Tibial artery (tissue), 4 donors: Measurements from ENCODE around the gene LDLRAD3.

Source experiments
- DNase-seq, 2 donors: peaks; one replicate each; pipeline ENCODE4 v3.0.0-alpha.2; 2019
- H3K27ac ChIP-seq, 2 donors: fragments of 200-600 bp; sonication (generic) in 1 of 2; 1 replicate in 1 of 2; 2 replicates in 1 of 2; pipeline ENCODE4 v1.5.1; 2018 to 2019; ENCODE audit warnings: mild to moderate bottlenecking in 1 of 2
- H3K27me3 ChIP-seq, 2 donors: fragments of 200-600 bp; sonication (generic) in 1 of 2; one replicate each; pipeline versions ENCODE4 v1.5.1 to v1.6.0; 2016 to 2019
- H3K36me3 ChIP-seq, 3 donors: fragments of 200-600 bp; sonication (generic) in 2 of 3; one replicate each; pipeline ENCODE4 v1.5.1; 2016 to 2019; ENCODE audit warnings: mild to moderate bottlenecking in 2 of 3
- H3K4me1 ChIP-seq, 4 donors: fragments of 200-600 bp; sonication (generic) in 2 of 4; 1 replicate in 3 of 4; 2 replicates in 1 of 4; pipeline ENCODE4 v1.5.1; 2016 to 2019
- H3K4me3 ChIP-seq, 2 donors: fragments of 200-600 bp; sonication (generic) in 1 of 2; 1 replicate in 1 of 2; 2 replicates in 1 of 2; pipeline ENCODE4 v1.5.1; 2018 to 2019; ENCODE audit warnings: mild to moderate bottlenecking in 2 of 2
- H3K9me3 ChIP-seq, 3 donors: fragments of 200-600 bp; sonication (generic) in 1 of 3; one replicate each; pipeline ENCODE4 v1.5.1; 2016 to 2019
- intact Hi-C: fragments of 100-400 bp; cut with DNase I; formaldehyde crosslinking; loops from one replicate; pipeline ENCODE4 v1.15.0; 2023; ENCODE audit warnings: low total_unique reads
- TF ChIP-seq, protein P1 (sequence below), 2 experiments: fragments of 200-600 bp in 1 of 2; fragments of 450-650 bp in 1 of 2; IDR thresholded peaks; one replicate each; pipeline ENCODE4 v1.5.1; 2017 to 2019; ENCODE audit warnings: antibody characterized with exemption in 2 of 2, mild to moderate bottlenecking in 1 of 2, moderate library complexity in 1 of 2

The LDLRAD3 gene

DNA sequence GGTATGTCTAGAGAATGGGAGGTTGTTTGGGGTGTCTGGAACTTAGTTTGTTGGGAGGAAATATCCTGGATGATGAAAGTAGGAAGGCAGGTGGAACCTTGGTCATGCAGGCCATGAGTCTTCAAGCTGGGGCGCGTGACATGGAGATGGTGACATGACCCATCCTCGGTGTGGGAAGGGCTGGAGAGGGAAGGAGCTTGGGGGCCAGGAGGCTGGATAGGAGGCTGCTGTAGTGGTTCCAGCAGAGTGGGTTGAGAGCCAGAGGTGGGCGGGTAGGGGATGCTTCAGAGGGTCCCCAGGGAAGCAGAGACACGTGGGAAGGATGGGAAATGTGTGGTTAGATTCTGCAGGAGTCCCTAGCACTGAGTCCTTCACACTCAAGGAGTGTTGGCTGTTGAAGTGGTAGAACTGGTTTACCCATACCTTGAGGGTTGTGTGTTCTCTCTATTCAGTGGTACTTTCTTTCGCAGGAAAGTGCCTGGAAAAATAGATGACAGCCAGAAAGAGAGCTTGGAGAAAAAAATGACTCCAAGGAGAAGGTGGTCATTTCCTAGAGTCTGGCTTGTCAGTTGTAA, 56.8 kb downstream of the LDLRAD3 start:
- DNase-seq = no peak
- Histone ChIP-seq H3K4me3 (no peak overlapping the region), H3K27ac (no peak overlapping the region), H3K9me3 (no peaks in the 10 kb centered on the region), H3K36me3 (no peaks in the 10 kb centered on the region), H3K27me3 (no peaks in the 10 kb centered on the region), H3K4me1 (no peaks in the 10 kb centered on the region)
- intact Hi-C loops = no loop called here
- TF ChIP-seq, protein P1, sequence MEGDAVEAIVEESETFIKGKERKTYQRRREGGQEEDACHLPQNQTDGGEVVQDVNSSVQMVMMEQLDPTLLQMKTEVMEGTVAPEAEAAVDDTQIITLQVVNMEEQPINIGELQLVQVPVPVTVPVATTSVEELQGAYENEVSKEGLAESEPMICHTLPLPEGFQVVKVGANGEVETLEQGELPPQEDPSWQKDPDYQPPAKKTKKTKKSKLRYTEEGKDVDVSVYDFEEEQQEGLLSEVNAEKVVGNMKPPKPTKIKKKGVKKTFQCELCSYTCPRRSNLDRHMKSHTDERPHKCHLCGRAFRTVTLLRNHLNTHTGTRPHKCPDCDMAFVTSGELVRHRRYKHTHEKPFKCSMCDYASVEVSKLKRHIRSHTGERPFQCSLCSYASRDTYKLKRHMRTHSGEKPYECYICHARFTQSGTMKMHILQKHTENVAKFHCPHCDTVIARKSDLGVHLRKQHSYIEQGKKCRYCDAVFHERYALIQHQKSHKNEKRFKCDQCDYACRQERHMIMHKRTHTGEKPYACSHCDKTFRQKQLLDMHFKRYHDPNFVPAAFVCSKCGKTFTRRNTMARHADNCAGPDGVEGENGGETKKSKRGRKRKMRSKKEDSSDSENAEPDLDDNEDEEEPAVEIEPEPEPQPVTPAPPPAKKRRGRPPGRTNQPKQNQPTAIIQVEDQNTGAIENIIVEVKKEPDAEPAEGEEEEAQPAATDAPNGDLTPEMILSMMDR (IDR thresholded peaks at IDR 0.05) = no peak

DNA sequence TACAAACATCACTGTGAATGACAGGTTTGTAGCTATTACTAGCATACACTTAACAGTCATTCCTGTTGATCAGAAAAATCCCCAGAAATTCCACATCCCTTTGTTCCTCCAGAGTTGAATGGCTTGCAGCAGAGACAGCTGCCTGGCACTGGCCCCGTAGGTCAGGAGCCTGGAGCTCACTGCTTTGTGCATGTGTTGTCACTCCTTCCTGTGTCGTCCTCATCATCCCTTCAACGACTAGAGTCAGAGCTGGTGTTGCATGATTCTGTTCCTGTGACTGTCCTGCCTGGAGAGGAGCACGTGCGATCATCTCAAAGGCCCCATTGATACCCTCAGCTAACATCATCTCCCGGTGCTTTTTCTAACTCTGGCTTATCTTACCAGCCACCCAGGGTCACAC, 58.3 kb downstream of the LDLRAD3 start:
- H3K9me3 ChIP-seq = no peaks in the 10 kb centered on the region
- H3K27me3 ChIP-seq = no peaks in the 10 kb centered on the region
- intact Hi-C loops = no loop called here
- H3K36me3 ChIP-seq = no peaks in the 10 kb centered on the region
- peaks cover 0 to under 1% (median 0%) of the 10 kb centered on the region in 4 donors for H3K4me1 ChIP-seq
- TF ChIP-seq, protein P1 (IDR thresholded peaks at IDR 0.05) = no peak
- no peak overlapping the region for H3K4me3 ChIP-seq
- DNase-seq = no peak
- H3K27ac ChIP-seq = no peak overlapping the region

DNA sequence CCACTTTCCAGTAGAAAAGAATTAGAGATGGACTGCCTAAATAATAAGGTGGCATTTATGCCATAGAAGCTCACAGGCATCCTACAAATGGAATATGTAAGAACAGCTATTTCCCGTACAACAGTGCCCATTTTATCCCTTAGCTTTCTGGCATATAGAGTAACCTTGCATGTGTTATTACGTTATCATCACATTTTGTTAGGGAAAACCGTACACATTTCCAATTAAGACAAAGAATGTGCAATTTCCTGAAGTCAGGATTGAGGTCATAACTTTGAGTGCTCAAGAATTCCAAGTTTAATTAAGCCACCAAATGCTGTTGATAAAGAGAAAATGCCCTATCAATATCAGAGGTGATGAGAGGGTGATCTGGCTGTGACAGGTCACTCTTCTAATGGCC, 58.9 kb downstream of the LDLRAD3 start:
- TF ChIP-seq, protein P1 (IDR thresholded peaks at IDR 0.05) = no peak
- intact Hi-C loops = no loop called here
- no peaks in the 10 kb centered on the region for H3K9me3 ChIP-seq
- H3K4me3 ChIP-seq = no peak overlapping the region
- no peaks in the 10 kb centered on the region for H3K36me3 ChIP-seq
- no peak overlapping the region for H3K27ac ChIP-seq
- peaks cover 0 to 6% (median under 1%) of the 10 kb centered on the region in 4 donors for H3K4me1 ChIP-seq
- no peaks in the 10 kb centered on the region for H3K27me3 ChIP-seq
- DNase-seq = no peak

DNA sequence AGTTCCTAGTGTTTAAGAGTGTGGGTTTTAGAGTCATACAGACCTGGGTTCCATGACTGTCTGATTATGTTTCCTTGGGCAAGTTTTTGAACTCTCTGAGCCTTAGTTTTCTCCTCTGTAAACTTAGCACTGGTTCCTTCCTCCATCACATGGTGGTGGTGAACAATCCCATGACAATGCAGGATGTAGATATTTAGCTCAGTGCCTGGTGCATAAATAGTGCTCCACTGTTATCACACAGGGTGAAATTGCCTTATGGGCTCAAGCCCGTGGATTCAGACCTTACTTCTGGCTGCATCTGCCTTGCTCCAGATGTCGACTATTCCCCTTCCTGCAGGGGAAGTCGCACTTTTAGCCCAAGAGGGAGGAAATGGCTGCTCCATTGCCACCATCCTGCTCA, 62.7 kb downstream of the LDLRAD3 start:
- H3K9me3 ChIP-seq = no peaks in the 10 kb centered on the region
- DNase-seq = no peak
- H3K36me3 ChIP-seq = no peaks in the 10 kb centered on the region
- no peak overlapping the region for H3K27ac ChIP-seq
- H3K4me3 ChIP-seq = no peak overlapping the region
- intact Hi-C loops = no loop called here
- H3K4me1 ChIP-seq = peaks cover 0 to 34% (median 26%) of the 10 kb centered on the region in 4 donors
- TF ChIP-seq, protein P1 (IDR thresholded peaks at IDR 0.05) = no peak
- no peaks in the 10 kb centered on the region for H3K27me3 ChIP-seq

DNA sequence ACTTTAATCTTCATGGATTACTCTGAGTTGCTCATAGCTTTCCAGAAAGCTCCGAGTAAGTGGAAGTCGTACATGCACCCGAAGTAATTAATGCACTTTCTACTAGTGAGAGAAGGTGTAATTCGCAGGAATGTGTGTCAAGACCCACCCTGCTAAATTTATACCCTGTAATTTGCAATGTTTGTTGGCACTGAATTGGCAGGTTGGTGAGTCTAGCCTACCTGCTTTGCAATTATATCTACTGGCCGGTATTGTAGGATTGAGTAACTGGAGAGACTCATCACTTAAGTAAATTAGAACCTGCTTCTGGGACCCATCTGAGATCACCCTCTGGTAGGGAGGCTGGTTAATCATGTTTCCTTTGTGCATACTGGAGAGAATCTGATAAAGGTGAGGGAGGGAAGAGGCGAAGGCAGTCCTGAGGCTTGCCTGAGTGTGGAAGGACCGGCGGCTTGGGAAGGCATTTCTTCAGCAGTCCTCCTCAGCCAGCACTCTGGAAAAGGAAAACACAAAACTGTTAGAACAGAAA, 63.3 kb downstream of the LDLRAD3 start:
- H3K4me3 ChIP-seq = no peak overlapping the region
- TF ChIP-seq, protein P1 (IDR thresholded peaks at IDR 0.05) = no peak
- DNase-seq = no peak
- no peaks in the 10 kb centered on the region for H3K27me3 ChIP-seq
- H3K27ac ChIP-seq = no peak overlapping the region
- no peaks in the 10 kb centered on the region for H3K9me3 ChIP-seq
- H3K36me3 ChIP-seq = no peaks in the 10 kb centered on the region
- peaks cover 0 to 34% (median 26%) of the 10 kb centered on the region in 4 donors for H3K4me1 ChIP-seq
- intact Hi-C loops = no loop called here
